ENCODE measurements around the gene DNAH14.

Gene DNAH14

GRCh38 chr1:225435076-225435475 lies 505.6 kb downstream of the DNAH14 start:
- no peak for DNase-seq

DNA sequence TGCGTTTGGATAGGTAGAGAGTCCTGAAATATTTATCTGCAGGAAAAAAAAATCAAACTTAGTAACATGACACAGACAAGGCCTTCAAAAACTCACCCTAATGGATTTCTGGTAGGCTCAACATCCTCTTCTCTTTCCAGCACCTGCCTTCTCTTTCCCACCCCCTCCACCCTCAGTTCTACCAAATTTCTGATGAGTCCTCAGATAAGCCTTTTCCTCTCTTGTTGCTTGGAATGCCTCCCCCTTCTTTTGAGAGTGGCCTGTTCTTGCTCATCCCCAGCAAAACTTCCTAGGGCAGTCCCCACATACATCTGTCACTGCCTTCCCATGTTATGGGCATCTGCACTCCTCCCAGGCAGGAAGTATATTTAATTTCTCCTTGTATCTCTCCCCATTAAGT lies 506.0 kb downstream of the DNAH14 start:
- DNase-seq = no peak

DNA sequence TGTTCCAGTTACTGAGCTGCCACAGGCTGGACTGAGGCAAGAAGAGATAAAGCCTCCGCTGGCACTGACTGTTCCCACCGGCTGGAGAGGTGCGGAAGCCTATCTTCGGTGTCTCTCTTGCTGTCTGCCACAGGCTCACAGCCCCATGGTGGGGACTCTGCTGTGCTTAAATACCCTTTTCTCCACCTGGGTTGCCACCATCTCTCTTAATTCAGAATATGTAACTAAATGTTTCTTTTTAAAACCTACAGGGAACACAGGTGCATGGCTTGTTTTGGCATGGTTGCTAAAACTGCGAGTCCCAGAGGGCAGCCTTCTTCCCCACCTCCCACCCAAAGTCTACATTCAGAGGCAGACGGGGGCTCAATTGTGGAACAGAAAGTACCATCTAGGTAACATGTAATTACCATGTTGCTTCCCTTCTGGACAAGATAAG lies 506.5 kb downstream of the DNAH14 start:
- DNase-seq = no peak

GRCh38 chr1:225437710-225438437 lies 508.4 kb downstream of the DNAH14 start:
- no peak for DNase-seq

- DNase-seq = no peak
These were observed 511.1 kb downstream of the DNAH14 start for GRCh38 chr1:225440380-225441221.

DNA sequence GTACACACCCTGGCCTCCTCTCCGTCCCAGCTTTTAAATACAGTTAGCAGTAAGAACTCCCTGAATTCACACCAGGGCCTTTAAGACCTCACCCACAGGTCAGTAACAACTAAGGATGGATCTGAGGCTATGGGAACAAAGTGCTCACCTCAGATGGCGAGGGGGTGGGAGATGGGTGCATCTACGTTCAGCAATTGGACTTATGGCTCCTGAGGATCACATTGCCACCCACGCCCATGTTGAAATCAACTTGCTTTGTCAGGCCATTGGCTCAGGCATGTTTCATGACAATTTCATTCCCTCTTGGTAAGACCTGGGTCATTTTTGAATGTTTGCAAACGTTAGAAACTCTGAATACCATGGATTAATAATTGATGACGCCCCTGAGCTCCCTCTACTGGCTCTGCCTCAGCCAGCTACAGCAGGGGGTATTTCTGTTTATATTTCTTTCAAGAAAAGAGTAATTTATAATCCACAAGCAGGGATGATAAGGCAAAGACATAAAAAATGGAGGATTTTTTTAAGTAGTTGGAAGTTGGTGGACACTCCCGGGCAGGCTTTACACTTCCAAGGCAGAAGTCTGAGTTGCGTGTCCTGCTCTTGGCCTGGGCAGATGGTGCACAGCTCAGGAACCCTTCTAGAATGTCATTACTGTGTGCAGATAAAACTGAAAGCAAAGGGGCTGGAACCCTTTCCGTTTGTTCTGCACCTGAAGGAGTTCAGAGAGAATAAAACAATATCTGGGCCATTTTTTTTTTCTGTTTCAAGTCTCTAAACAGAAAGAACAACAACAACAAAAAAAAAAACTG lies 512.0 kb downstream of the DNAH14 start:
- DNase-seq = no peak

- no peak for DNase-seq
These were observed 512.6 kb downstream of the DNAH14 start for GRCh38 chr1:225442123-225442505.

GRCh38 chr1:225445639-225446594 lies 516.4 kb downstream of the DNAH14 start:
- DNase-seq = no peak

DNA sequence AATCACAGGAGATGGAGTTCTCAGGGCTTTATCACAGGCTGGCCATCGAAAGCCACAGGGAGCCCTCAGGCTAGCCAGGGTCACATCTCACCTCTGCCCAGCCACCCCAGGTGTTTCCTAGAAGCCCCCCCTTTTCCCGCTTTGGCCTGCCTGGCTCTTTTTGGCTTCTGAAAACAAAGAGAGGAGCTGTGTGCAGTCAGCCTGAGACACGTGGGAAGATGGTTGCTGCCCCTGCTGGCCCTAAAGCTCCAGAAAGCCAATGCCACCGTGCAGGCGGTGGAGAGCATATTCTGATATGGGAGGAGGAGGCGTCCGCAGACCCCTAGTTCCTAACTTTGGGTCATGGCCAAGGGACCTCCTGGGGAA lies 517.1 kb downstream of the DNAH14 start:
- no peak for DNase-seq

DNA sequence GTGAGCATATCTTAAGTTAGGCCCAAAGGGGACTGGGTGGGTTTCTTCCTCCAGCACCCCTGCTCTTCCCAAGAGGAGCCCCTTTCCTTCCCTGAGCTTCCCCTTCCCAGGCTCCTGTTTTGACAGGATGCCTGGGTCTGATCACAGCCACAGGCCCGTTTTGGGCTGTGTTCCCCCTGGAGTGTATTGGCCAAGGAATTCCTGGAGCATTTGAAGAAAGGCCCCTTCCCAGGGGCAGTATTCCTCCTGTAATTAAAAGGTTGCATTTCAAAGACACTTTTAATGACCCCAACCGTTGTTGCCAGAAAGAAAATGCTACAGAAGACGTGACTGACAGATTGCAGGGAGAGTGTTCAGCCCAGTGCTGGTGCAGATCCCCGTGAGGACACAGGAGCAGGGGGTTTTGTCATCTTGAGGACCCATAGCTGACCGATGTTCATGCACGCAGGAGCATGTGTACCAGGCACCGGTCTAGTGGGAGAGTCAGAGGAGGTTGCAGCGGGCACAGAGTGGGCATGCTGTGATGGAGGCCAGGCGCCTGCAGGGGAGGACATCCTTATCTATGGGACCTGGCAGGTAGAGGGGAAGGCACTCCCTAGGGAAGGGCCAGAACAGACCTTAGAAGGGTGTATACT lies 517.6 kb downstream of the DNAH14 start:
- no peak for DNase-seq

DNA sequence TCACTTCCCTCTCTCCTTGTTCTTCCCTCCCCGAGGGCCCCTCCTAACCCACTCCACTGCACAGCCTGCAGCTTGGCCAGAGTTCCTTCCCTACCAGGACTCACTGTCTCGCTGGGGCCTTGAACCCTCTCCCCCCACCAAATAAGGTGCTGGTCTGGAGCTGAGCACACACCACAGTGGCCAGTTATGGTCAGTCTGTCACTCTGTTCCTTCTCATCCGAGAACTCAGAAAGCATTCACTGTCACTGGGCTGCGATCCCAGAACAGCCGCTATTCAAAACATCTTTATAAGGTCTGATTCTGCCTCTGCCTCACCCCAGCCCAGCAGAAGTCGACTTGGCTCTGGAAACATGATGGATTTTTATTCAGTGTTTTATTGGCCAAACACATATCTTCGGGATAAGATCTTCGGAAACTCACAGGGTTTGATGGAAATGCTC lies 518.2 kb downstream of the DNAH14 start:
- DNase-seq = no peak

GRCh38 chr1:225448146-225448805 lies 518.8 kb downstream of the DNAH14 start:
- no peak for DNase-seq
